ENCODE measurements around the gene POR.
"Not testable (repeated sequence)": the region's sequence is repeated elsewhere in the genome, so short reads cannot be mapped to it uniquely, and the experiment has no call there.

The POR gene

DNA sequence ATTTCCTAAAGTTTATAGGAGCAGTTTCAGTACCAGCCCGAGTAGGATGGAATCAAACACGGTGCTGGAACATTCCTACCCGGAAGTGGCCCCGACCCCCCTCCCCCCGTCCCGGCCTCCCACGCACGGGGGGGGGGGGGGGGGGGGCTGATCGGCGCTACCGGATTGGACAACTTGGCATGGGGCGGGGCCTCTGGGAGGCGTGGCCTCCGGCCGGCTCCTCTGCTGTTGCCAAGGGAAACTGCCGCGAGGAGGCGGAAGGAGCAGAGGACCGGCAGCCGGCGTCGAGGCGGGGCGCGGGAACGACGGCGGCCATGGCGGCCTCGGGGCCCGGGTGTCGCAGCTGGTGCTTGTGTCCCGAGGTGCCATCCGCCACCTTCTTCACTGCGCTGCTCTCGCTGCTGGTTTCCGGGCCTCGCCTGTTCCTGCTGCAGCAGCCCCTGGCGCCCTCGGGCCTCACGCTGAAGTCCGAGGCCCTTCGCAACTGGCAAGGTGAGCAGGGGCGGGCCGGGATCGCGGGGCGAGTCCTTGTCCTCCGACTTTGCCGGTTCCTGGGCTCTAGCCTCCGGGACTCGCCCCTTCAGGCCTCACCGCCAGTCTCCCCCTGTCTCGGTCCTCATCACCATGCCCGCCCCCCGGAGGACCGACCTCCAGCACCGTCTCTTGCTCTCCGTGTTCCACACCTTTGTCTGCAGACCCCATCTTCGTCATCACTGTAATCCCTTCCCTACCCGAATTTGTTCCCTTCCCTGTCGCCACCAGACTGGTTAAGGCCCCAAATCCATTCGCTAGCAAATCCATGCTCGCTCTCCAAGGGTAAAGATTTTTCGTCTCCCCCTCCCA, 36.0 kb upstream of the POR start, which contains the start of gene RHBDD2:
RHBDD2 (plus strand) TSS at position 266 of the 843 bp plus-strand sequence; CDS start at position 315, 49 bp downstream.
- no peaks in the 10 kb centered on the region for H3K9me3 Mint-ChIP-seq
- peaks cover 44% of the 10 kb centered on the region for H3K36me3 Mint-ChIP-seq
- peaks cover 30% of the 10 kb centered on the region for H3K4me1 Mint-ChIP-seq
- DNase-seq (ENCODE audit: low spot score in 2 of 2): peak; percentile 77 to 93
- peak; percentile 96 for ATAC-seq
- peak within 1 kb of the TSS; percentile 94 for H3K27ac Mint-ChIP-seq
- H3K4me3 Mint-ChIP-seq: peak within 1 kb of the TSS; percentile 98

GRCh38 chr7:75879771-75880184, 35.2 kb upstream of the POR start:
- DNase-seq (ENCODE audit: low spot score in 2 of 2) (no peak), ATAC-seq (no peak)
- no peaks in the 10 kb centered on the region for H3K9me3 Mint-ChIP-seq
- peak overlapping the region; percentile 98 for H3K4me3 Mint-ChIP-seq
- H3K27ac Mint-ChIP-seq: peak overlapping the region; percentile 94
- H3K36me3 Mint-ChIP-seq: peaks cover 52% of the 10 kb centered on the region
- H3K4me1 Mint-ChIP-seq: peaks cover 30% of the 10 kb centered on the region

GRCh38 chr7:75880242-75880641, 34.7 kb upstream of the POR start:
- ATAC-seq (no peak), DNase-seq (ENCODE audit: low spot score in 2 of 2) (no peak)
- Mint-ChIP-seq H3K36me3 (peaks cover 56% of the 10 kb centered on the region), H3K27ac (no peak overlapping the region), H3K9me3 (no peaks in the 10 kb centered on the region), H3K4me3 (peak overlapping the region; percentile 98), H3K4me1 (peaks cover 30% of the 10 kb centered on the region)

DNA sequence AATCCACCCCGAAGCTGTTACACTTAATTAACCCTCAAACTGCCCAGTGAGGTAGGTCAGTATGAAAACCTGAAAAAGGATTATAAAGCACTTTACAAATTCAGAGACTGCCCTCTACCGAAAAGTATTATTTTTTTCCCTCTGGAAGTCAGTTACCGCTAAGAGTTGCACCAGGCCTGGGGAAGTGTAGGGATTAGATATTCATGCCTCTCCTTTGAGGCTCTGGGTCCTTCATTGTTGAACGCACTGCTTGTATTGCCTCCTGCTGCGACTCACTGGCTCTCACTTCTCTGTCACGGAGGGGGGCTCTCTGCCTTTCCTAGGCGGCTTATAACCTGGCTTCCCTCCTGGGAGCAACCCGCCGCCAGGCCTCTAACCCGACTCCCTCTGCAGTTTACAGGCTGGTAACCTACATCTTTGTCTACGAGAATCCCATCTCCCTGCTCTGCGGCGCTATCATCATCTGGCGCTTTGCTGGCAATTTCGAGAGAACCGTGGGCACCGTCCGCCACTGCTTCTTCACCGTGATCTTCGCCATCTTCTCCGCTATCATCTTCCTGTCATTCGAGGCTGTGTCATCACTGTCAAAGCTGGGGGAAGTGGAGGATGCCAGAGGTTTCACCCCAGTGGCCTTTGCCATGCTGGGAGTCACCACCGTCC, 33.4 kb upstream of the POR start:
- H3K4me1 Mint-ChIP-seq: peaks cover 30% of the 10 kb centered on the region
- H3K27ac Mint-ChIP-seq: no peak overlapping the region
- H3K4me3 Mint-ChIP-seq: no peak overlapping the region
- no peaks in the 10 kb centered on the region for H3K9me3 Mint-ChIP-seq
- peaks cover 70% of the 10 kb centered on the region for H3K36me3 Mint-ChIP-seq
- DNase-seq (ENCODE audit: low spot score in 2 of 2) (no peak), ATAC-seq (no peak)

GRCh38 chr7:75883265-75883824, 31.6 kb upstream of the POR start:
- not testable (repeated sequence) for ATAC-seq; H3K9me3 Mint-ChIP-seq; DNase-seq (ENCODE audit: low spot score in 2 of 2); H3K4me3 Mint-ChIP-seq; H3K27ac Mint-ChIP-seq
- Mint-ChIP-seq H3K36me3 (peaks cover 87% of the 10 kb centered on the region), H3K4me1 (peaks cover 24% of the 10 kb centered on the region)

DNA sequence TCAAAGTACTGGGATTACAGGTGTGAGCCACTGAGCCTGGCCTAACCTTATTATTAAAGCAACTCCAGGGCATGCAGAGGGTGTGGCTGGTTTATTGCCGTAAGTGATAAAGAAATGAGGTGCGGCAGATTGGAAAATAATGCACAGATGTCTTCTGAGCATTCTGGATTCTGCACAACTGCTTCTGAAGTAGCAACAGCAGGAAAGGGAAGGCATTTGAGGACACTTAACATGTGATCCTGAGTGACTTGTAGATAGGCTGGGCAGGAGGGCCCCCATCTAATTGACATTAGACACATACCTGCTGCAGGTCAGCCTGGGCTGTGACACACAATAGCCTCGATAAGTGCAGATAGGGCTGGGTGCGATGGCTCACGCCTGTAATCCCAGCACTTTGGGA, 30.5 kb upstream of the POR start:
- ATAC-seq: no peak
- Mint-ChIP-seq H3K4me3 (no peak overlapping the region), H3K36me3 (peaks cover 85% of the 10 kb centered on the region), H3K27ac (no peak overlapping the region), H3K9me3 (no peaks in the 10 kb centered on the region), H3K4me1 (peaks cover 22% of the 10 kb centered on the region)
- no peak for DNase-seq (ENCODE audit: low spot score in 2 of 2)

DNA sequence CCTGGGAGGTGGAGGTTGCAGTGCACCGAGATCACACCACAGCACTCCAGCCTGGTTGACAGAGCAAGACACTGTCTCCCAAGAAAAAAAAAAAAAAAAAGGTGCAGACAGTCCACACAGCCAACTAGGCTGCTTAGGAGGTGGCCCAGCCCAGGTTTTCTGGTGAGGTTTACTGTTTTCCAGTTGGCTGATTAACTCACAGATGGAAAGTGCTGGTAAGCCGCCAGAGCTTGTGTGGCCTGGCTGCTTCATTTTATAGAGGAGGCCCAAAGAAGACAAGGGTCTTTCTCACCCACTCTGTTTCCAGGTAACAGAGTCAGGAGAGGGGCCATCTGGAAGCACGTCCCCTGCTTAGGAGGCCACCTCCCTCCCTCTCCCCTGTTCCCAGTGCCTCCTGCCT, 29.9 kb upstream of the POR start:
- Mint-ChIP-seq H3K36me3 (peaks cover 87% of the 10 kb centered on the region), H3K4me1 (peaks cover 17% of the 10 kb centered on the region), H3K9me3 (no peaks in the 10 kb centered on the region), H3K27ac (no peak overlapping the region), H3K4me3 (no peak overlapping the region)
- DNase-seq (ENCODE audit: low spot score in 2 of 2) (no peak), ATAC-seq (no peak)

DNA sequence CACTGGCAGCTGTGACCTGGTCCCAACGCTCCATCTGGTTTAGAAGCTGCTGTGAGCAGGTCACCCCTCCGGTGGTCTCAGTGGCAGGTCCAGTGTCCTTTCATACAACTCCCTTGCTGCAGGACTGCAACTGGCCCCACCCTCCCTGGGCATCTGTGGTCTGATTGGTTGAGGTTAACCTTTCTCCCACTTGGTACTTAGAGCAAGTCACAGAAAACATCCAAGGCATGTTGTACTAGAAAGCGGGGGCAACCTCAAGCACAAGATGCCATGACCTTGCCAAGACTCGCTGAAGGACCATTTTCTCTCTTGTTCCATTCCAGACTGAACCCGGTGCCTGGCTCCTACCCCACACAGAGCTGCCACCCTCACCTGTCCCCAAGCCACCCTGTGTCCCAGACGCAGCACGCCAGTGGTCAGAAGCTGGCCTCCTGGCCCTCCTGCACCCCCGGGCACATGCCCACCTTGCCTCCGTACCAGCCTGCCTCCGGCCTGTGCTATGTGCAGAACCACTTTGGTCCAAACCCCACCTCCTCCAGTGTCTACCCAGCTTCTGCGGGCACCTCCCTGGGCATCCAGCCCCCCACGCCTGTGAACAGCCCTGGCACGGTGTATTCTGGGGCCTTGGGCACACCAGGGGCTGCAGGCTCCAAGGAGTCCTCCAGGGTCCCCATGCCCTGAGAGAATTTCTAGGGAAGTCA, 27.1 kb upstream of the POR start:
- peak overlapping the region; percentile 78 for H3K27ac Mint-ChIP-seq
- DNase-seq (ENCODE audit: low spot score in 2 of 2) (no peak), ATAC-seq (no peak)
- no peak overlapping the region for H3K4me3 Mint-ChIP-seq
- H3K36me3 Mint-ChIP-seq: peaks cover 64% of the 10 kb centered on the region
- no peaks in the 10 kb centered on the region for H3K9me3 Mint-ChIP-seq
- peaks cover 12% of the 10 kb centered on the region for H3K4me1 Mint-ChIP-seq

- H3K9me3 Mint-ChIP-seq: no peaks in the 10 kb centered on the region
- H3K27ac Mint-ChIP-seq: peak overlapping the region; percentile 78
- ATAC-seq (peak; percentile 9), DNase-seq (ENCODE audit: low spot score in 2 of 2) (no peak)
- H3K4me3 Mint-ChIP-seq: no peak overlapping the region
- peaks cover 12% of the 10 kb centered on the region for H3K4me1 Mint-ChIP-seq
- H3K36me3 Mint-ChIP-seq: peaks cover 55% of the 10 kb centered on the region
These were observed 26.3 kb upstream of the POR start for GRCh38 chr7:75888464-75889222.

DNA sequence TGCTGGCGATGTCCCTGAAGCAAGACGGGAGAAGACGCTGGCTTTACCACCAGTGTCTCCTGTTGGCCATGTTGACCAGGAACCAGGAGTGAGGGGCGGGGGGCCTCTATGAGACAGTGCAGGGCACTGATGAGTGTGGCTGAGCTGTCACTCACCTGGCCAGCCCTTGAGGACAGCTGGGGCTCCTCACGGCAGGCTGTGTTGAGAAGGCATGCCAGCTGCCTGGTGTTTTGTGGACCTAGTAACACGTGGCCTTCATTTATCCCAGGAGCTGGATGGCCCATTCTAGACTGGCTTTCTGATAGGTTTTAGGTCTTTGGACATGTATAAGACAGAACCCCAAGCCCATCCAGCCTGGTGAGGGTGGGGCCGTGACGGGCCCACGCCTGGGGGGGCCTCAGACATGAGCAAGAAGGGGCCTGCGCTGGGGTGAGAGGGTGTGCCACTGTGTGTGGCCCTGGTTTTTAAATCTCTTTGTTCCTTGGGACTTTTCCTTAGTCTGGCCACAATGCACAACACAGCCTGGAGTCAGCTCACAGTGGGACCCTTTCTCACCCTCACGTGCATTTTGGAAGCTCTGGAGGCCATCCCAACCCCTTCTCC, 25.6 kb upstream of the POR start:
- H3K36me3 Mint-ChIP-seq: peaks cover 49% of the 10 kb centered on the region
- H3K4me3 Mint-ChIP-seq: no peak overlapping the region

DNA sequence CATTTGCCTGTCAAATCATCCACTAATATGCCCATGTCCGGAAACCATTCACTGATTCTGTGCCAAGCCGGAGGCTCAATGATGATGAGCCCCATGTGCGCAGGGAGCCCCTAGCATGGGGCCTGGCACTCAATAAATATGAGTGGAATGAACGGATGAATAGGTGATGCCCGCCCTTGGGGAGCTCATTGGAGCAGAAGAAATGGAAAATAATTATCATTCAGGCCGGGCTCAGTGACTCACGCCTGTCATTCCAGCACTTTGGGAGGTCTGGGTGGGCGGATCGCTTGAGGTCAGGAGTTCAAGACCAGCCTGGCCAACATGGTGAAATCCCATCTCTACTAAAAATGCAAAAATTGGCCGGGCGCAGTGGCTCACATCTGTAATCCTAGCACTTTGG, 25.1 kb upstream of the POR start:
- no peak for DNase-seq (ENCODE audit: low spot score in 2 of 2)
- H3K36me3 Mint-ChIP-seq: peaks cover 44% of the 10 kb centered on the region
- H3K9me3 Mint-ChIP-seq: no peaks in the 10 kb centered on the region
- ATAC-seq: no peak
- peaks cover 12% of the 10 kb centered on the region for H3K4me1 Mint-ChIP-seq
- peak overlapping the region; percentile 52 for H3K27ac Mint-ChIP-seq
- no peak overlapping the region for H3K4me3 Mint-ChIP-seq

More for the DNA sequence above, 25.6 kb upstream of the POR start:
- DNase-seq (ENCODE audit: low spot score in 2 of 2): no peak
- Mint-ChIP-seq H3K9me3 (no peaks in the 10 kb centered on the region), H3K4me1 (peaks cover 12% of the 10 kb centered on the region), H3K27ac (peak overlapping the region; percentile 52)
- ATAC-seq: no peak

DNA sequence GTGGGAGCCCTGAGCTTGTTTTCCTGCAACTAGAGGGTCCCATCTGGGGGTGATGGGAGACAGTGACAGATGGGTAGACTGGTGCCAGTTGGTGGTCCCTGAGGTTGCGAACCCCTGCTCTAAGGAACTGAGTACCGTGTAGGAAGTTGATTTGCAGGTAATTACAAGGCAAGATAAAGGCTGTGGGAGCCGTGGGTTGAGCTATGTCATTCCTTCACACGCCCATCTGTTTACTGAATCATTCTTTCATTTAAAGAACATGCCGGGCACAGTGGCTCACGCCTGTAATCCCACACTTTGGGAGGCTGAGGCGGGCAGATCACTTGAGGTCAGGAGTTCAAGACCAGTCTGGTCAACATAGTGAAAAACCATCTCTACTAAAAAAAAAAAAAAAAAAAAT, 23.7 kb upstream of the POR start:
- H3K9me3 Mint-ChIP-seq; DNase-seq (ENCODE audit: low spot score in 2 of 2); ATAC-seq; H3K4me3 Mint-ChIP-seq: not testable (repeated sequence)
- Mint-ChIP-seq H3K36me3 (peaks cover 29% of the 10 kb centered on the region), H3K4me1 (peaks cover 12% of the 10 kb centered on the region), H3K27ac (peak overlapping the region; percentile 14)

- peak overlapping the region; percentile 19 for H3K27ac Mint-ChIP-seq
- no peak for DNase-seq (ENCODE audit: low spot score in 2 of 2)
These were observed 23.0 kb upstream of the POR start for GRCh38 chr7:75891815-75892411.

More at GRCh38 chr7:75891815-75892411, 23.0 kb upstream of the POR start:
- no peak for ATAC-seq
- peaks cover 23% of the 10 kb centered on the region for H3K36me3 Mint-ChIP-seq
- peaks cover 12% of the 10 kb centered on the region for H3K4me1 Mint-ChIP-seq
- no peaks in the 10 kb centered on the region for H3K9me3 Mint-ChIP-seq
- no peak overlapping the region for H3K4me3 Mint-ChIP-seq

Data from stimulated activated effector memory CD8-positive, alpha-beta T cell treated with anti-CD3 and anti-CD28 coated beads, Interleukin-12 subunit alpha, Interleukin-12 subunit beta, amount 100 ng/mL, for 72 hours (primary cell).